GM19043 (cell line): ENCODE results near the gene NHLH2.

ENCODE experiments used
- ATAC-seq: cut with Tn5 transposase; IDR thresholded peaks from one replicate; pipeline ENCODE4 v1.9.1; 2021; ENCODE audit warnings: low read depth; ENCODE audit not compliant: unreplicated experiment

The NHLH2 gene

GRCh38 chr1:115839029-115839678 is 1.8 kb downstream of the NHLH2 start:
- ATAC-seq, result no peak

- ATAC-seq, result no peak
These were observed 2.4 kb downstream of the NHLH2 start for GRCh38 chr1:115838431-115839028.

GRCh38 chr1:115837740-115838421 is 3.0 kb downstream of the NHLH2 start:
- no peak for ATAC-seq

- ATAC-seq, result no peak
These were observed 3.6 kb downstream of the NHLH2 start for GRCh38 chr1:115837341-115837739.

- ATAC-seq, result no peak
These were observed 7.1 kb downstream of the NHLH2 start for GRCh38 chr1:115833856-115834255.

GRCh38 chr1:115832651-115833050 is 8.3 kb downstream of the NHLH2 start:
- no peak for ATAC-seq

GRCh38 chr1:115830963-115831362 is 10.0 kb downstream of the NHLH2 start:
- ATAC-seq, result no peak

- ATAC-seq, result no peak
These were observed 11.0 kb downstream of the NHLH2 start for GRCh38 chr1:115829947-115830346.

GRCh38 chr1:115829023-115829674 is 11.8 kb downstream of the NHLH2 start:
- no peak for ATAC-seq

GRCh38 chr1:115828101-115829022 is 12.6 kb downstream of the NHLH2 start:
- no peak for ATAC-seq

GRCh38 chr1:115827452-115828044 is 13.4 kb downstream of the NHLH2 start:
- no peak for ATAC-seq

GRCh38 chr1:115826628-115827027 is 14.3 kb downstream of the NHLH2 start:
- ATAC-seq, result no peak

- no peak for ATAC-seq
These were observed 18.8 kb downstream of the NHLH2 start for GRCh38 chr1:115822117-115822516.

- no peak for ATAC-seq
These were observed 25.2 kb downstream of the NHLH2 start for GRCh38 chr1:115815694-115816093.

- no peak for ATAC-seq
These were observed 26.1 kb downstream of the NHLH2 start for GRCh38 chr1:115814685-115815398.

- ATAC-seq, result no peak
These were observed 27.2 kb downstream of the NHLH2 start for GRCh38 chr1:115813727-115814126.

- ATAC-seq, result no peak
These were observed 29.6 kb downstream of the NHLH2 start for GRCh38 chr1:115811140-115811828.

- ATAC-seq, result no peak
These were observed 30.3 kb downstream of the NHLH2 start for GRCh38 chr1:115810609-115811008.

GRCh38 chr1:115809847-115810246 is 31.1 kb downstream of the NHLH2 start:
- ATAC-seq, result no peak
